ENCODE measurements around the gene RAB3IL1.

RAB3IL1 gene

DNA sequence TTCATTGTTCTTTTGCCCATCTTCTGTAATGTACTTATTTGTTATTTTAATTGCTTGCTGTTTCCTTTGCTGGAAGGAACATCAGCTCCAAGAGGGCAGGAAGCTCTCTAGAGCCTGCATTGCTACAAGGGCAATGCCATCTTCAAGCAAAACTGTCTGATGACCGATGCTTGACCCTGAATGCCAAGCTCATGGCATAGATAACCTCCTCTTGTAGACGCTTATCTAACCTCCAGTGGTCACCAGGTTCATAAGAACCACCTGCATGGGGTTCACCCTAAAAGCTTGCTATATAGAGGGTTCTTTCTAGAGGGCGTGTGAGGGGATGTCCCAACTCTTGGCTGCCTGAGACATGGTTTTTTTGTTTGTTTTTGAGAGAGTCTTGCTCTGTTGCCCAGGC, 42.5 kb downstream of the RAB3IL1 start:
- DNase-seq (ENCODE audit: extremely low read depth, low read depth), result no peak
- no peak overlapping the region for H3K4me3 ChIP-seq (replicated peaks; ENCODE audit: low read depth, low read length)
- TF ChIP-seq, protein P1, sequence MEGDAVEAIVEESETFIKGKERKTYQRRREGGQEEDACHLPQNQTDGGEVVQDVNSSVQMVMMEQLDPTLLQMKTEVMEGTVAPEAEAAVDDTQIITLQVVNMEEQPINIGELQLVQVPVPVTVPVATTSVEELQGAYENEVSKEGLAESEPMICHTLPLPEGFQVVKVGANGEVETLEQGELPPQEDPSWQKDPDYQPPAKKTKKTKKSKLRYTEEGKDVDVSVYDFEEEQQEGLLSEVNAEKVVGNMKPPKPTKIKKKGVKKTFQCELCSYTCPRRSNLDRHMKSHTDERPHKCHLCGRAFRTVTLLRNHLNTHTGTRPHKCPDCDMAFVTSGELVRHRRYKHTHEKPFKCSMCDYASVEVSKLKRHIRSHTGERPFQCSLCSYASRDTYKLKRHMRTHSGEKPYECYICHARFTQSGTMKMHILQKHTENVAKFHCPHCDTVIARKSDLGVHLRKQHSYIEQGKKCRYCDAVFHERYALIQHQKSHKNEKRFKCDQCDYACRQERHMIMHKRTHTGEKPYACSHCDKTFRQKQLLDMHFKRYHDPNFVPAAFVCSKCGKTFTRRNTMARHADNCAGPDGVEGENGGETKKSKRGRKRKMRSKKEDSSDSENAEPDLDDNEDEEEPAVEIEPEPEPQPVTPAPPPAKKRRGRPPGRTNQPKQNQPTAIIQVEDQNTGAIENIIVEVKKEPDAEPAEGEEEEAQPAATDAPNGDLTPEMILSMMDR (IDR thresholded peaks at IDR 0.05; ENCODE audit: low read depth, low read length, missing control alignments), result no peak

- no peak overlapping the region for H3K4me3 ChIP-seq (replicated peaks; ENCODE audit: low read depth, low read length)
- TF ChIP-seq, protein P1 (IDR thresholded peaks at IDR 0.05; ENCODE audit: low read depth, low read length, missing control alignments), result no peak
- DNase-seq (ENCODE audit: extremely low read depth, low read depth), result no peak
Measured at GRCh38 chr11:61874377-61874809, 43.0 kb downstream of the RAB3IL1 start.

- no peak for DNase-seq (ENCODE audit: extremely low read depth, low read depth)
- H3K4me3 ChIP-seq (replicated peaks; ENCODE audit: low read depth, low read length), result no peak overlapping the region
- TF ChIP-seq, protein P1 (IDR thresholded peaks at IDR 0.05; ENCODE audit: low read depth, low read length, missing control alignments), result no peak
Measured at GRCh38 chr11:61873588-61874376, 43.6 kb downstream of the RAB3IL1 start.

- no peak for DNase-seq (ENCODE audit: extremely low read depth, low read depth)
Measured at GRCh38 chr11:61872935-61873565, 44.3 kb downstream of the RAB3IL1 start.

GRCh38 chr11:61871158-61871597, 46.2 kb downstream of the RAB3IL1 start:
- peak; percentile 50 for DNase-seq (ENCODE audit: extremely low read depth, low read depth)
- H3K4me3 ChIP-seq (replicated peaks; ENCODE audit: low read depth, low read length), result peak overlapping the region; percentile 3; the same call in 1 of the 2 replicates
- TF ChIP-seq, protein P1 (IDR thresholded peaks at IDR 0.05; ENCODE audit: low read depth, low read length, missing control alignments), result peak; percentile 96

More at GRCh38 chr11:61872935-61873565, 44.3 kb downstream of the RAB3IL1 start:
- TF ChIP-seq, protein P1 (IDR thresholded peaks at IDR 0.05; ENCODE audit: low read depth, low read length, missing control alignments), result no peak
- H3K4me3 ChIP-seq (replicated peaks; ENCODE audit: low read depth, low read length), result no peak overlapping the region

- DNase-seq (ENCODE audit: extremely low read depth, low read depth), result no peak
- H3K4me3 ChIP-seq (replicated peaks; ENCODE audit: low read depth, low read length), result no peak overlapping the region
- TF ChIP-seq, protein P1 (IDR thresholded peaks at IDR 0.05; ENCODE audit: low read depth, low read length, missing control alignments), result no peak
Measured at GRCh38 chr11:61870541-61871031, 46.8 kb downstream of the RAB3IL1 start.
